Nephron (organoid): ENCODE measurements around the gene CD3G.
A peak's percentile ranks its signal among the peaks of the same experiment; 100 is the strongest.

Experiments used
- H3K27ac Mint-ChIP-seq, 3 experiments: 2 replicates each; pipeline ENCODE4 v1.8.0; 2020; ENCODE audit warnings: mixed read lengths in 3 of 3, mild to moderate bottlenecking in 2 of 3, moderate library complexity in 1 of 3
- H3K27me3 Mint-ChIP-seq: 2 replicates; pipeline ENCODE4 v1.8.0; 2021; ENCODE audit warnings: low read depth, mild to moderate bottlenecking, moderate library complexity, mixed read lengths
- H3K36me3 Mint-ChIP-seq: 2 replicates; pipeline ENCODE4 v1.8.0; 2020; ENCODE audit warnings: low read depth, mixed read lengths
- H3K4me1 Mint-ChIP-seq: 2 replicates; pipeline ENCODE4 v1.8.0; 2020; ENCODE audit warnings: mixed read lengths
- H3K4me3 Mint-ChIP-seq, 3 experiments: 2 replicates each; pipeline ENCODE4 v1.8.0; 2020; ENCODE audit warnings: mild to moderate bottlenecking in 3 of 3, mixed read lengths in 3 of 3, moderate library complexity in 2 of 3
- H3K9me3 Mint-ChIP-seq: 2 replicates; pipeline ENCODE4 v1.8.0; 2020; ENCODE audit warnings: mixed read lengths
- TF ChIP-seq, protein P1 (sequence below), 3 experiments: fragments of 200-600 bp; sonication (generic); IDR thresholded peaks; one replicate each; pipeline ENCODE4 v1.5.0; 2021; ENCODE audit warnings: antibody characterized with exemption in 3 of 3; ENCODE audit not compliant: unreplicated experiment in 3 of 3

CD3G gene

DNA sequence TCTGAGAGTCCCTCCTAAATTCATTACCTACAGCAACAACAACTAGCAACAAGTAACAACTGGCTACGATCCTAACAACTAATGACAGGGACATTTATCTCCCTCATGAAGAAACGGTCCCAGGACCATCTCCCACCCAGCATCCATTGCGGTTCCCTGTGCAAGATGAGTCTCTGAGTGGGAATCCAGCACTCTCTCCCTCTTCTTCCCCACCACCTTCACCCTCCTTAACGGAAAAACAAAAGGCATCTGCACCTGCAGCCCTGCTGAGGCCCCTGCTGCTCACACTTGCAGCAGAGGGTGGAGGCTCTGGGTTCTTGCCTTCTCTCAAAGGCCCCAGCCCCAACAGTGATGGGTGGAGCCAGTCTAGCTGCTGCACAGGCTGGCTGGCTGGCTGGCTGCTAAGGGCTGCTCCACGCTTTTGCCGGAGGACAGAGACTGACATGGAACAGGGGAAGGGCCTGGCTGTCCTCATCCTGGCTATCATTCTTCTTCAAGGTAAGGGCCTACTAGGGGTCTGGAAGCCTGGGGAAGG, at the start of gene CD3G:
CD3G (plus strand) TSS at position 364 of the 535 bp plus-strand sequence; CDS start at position 444, 80 bp downstream.
- Mint-ChIP-seq H3K27me3 (peaks cover 57% of the 10 kb centered on the region), H3K36me3 (no peaks in the 10 kb centered on the region), H3K9me3 (peaks cover 3% of the 10 kb centered on the region), H3K4me1 (no peaks in the 10 kb centered on the region), H3K4me3 (no peak within 1 kb of the TSS), H3K27ac (no peak within 1 kb of the TSS)
- TF ChIP-seq, protein P1, sequence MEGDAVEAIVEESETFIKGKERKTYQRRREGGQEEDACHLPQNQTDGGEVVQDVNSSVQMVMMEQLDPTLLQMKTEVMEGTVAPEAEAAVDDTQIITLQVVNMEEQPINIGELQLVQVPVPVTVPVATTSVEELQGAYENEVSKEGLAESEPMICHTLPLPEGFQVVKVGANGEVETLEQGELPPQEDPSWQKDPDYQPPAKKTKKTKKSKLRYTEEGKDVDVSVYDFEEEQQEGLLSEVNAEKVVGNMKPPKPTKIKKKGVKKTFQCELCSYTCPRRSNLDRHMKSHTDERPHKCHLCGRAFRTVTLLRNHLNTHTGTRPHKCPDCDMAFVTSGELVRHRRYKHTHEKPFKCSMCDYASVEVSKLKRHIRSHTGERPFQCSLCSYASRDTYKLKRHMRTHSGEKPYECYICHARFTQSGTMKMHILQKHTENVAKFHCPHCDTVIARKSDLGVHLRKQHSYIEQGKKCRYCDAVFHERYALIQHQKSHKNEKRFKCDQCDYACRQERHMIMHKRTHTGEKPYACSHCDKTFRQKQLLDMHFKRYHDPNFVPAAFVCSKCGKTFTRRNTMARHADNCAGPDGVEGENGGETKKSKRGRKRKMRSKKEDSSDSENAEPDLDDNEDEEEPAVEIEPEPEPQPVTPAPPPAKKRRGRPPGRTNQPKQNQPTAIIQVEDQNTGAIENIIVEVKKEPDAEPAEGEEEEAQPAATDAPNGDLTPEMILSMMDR (IDR thresholded peaks at IDR 0.05; ENCODE audit: unreplicated experiment in 3 of 3), result no peak

DNA sequence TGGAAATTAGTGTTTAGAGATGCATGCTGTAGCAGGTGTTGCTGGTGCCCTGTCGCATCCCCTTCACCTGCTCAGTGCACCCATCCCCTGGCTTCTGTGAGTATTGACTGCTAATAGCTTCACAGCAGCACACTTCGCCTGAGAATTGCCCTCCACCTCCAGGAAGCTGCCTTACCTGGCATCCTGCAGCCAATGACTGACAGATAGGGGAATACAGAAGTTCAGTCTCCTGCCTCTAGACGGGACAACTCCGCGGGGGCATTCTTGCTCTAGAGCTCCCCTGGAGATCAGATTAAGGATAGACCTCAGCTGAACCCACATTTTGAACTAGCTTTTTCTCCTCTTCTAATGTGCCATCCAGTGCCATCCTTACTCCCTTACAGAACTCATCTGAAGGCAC, 48.9 kb upstream of the CD3G start:
- TF ChIP-seq, protein P1 (IDR thresholded peaks at IDR 0.05; ENCODE audit: unreplicated experiment in 3 of 3), result no peak
- Mint-ChIP-seq H3K4me1 (no peaks in the 10 kb centered on the region), H3K4me3 (no peak overlapping the region), H3K36me3 (no peaks in the 10 kb centered on the region), H3K27ac (no peak overlapping the region), H3K27me3 (peaks cover 38% of the 10 kb centered on the region), H3K9me3 (no peaks in the 10 kb centered on the region)

GRCh38 chr11:118295815-118296454, 48.2 kb upstream of the CD3G start:
- no peaks in the 10 kb centered on the region for H3K4me1 Mint-ChIP-seq
- no peaks in the 10 kb centered on the region for H3K9me3 Mint-ChIP-seq
- H3K27me3 Mint-ChIP-seq, result peaks cover 38% of the 10 kb centered on the region
- no peaks in the 10 kb centered on the region for H3K36me3 Mint-ChIP-seq
- H3K4me3 Mint-ChIP-seq, result no peak overlapping the region
- no peak overlapping the region for H3K27ac Mint-ChIP-seq
- TF ChIP-seq, protein P1 (IDR thresholded peaks at IDR 0.05; ENCODE audit: unreplicated experiment in 3 of 3), result peak; percentile 18 to 43 (median 37)

DNA sequence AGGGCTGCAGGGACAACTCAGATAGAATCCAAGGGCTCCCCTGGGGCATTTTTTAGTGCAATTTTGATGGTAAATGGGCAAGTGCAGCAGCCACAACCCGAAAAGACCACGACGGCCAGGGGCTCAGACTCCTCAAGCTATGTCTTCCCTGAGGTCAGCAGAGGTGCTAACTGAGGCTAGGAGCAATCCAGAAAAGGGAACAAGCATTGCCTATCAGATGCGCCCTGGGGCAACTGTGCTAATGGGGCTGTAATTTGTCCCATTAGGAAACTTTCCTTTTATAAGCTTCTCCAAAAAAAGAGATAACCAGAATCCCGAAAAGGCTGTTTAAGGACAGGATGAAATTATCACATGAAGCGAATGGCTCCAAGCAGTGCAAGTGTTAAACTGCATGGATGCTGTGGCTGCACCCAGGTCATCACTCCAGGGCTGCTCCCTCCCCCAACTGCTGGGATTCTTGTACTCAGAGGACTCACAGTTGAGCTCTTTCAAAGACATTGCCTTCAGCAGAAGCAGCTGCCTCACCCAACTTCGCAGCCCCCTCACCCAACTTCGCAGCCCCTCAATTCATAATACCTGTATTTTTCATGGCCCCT, 42.4 kb upstream of the CD3G start:
- Mint-ChIP-seq H3K9me3 (no peaks in the 10 kb centered on the region), H3K4me1 (no peaks in the 10 kb centered on the region), H3K27ac (no peak overlapping the region), H3K36me3 (no peaks in the 10 kb centered on the region), H3K27me3 (peaks cover 56% of the 10 kb centered on the region), H3K4me3 (no peak overlapping the region)
- TF ChIP-seq, protein P1 (IDR thresholded peaks at IDR 0.05; ENCODE audit: unreplicated experiment in 3 of 3), result no peak

DNA sequence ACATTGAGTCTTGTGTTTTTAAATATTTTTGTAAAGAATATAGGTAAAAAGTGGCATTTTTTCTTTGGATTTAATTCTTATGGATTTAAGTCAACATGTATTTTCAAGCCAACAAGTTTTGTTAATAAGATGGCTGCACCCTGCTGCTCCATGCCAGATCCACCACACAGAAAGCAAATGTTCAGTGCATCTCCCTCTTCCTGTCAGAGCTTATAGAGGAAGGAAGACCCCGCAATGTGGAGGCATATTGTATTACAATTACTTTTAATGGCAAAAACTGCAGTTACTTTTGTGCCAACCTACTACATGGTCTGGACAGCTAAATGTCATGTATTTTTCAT, 39.9 kb upstream of the CD3G start:
- Mint-ChIP-seq H3K36me3 (no peaks in the 10 kb centered on the region), H3K27me3 (peaks cover 51% of the 10 kb centered on the region), H3K4me1 (no peaks in the 10 kb centered on the region), H3K9me3 (no peaks in the 10 kb centered on the region), H3K4me3 (no peak overlapping the region), H3K27ac (no peak overlapping the region)
- TF ChIP-seq, protein P1 (IDR thresholded peaks at IDR 0.05; ENCODE audit: unreplicated experiment in 3 of 3), result no peak
